ENCODE data around the gene CCR6. TPM values are rescaled to one million over a fixed set of nuclear protein-coding genes. Genes with fewer than 3 reads are reported as not detected.

CCR6 gene
- total RNA-seq, 2 experiments from 2014 or later, result 0.10 to 0.35 TPM

GRCh38 chr6:167154895-167155294 lies 32.0 kb downstream of the CCR6 start:
- H2AFZ ChIP-seq (ENCODE audit: low read length), result no peak overlapping the region
- H3K4me1 ChIP-seq (ENCODE audit: insufficient read depth, low read length, poor library complexity, severe bottlenecking), result peaks cover 44% of the 10 kb centered on the region
- H3K4me2 ChIP-seq (ENCODE audit: low read length), result no peak overlapping the region
- no peaks in the 10 kb centered on the region for H3K9me3 ChIP-seq (ENCODE audit: low read length)
- H3K4me3 ChIP-seq (ENCODE audit: low read depth, low read length, poor library complexity, severe bottlenecking), result no peak overlapping the region
- no peak overlapping the region for H3K27ac ChIP-seq (ENCODE audit: low read depth, low read length, poor library complexity, severe bottlenecking)
- H3K9me2 ChIP-seq (ENCODE audit: insufficient read depth, low read length), result no peaks in the 10 kb centered on the region
- POLR2A ChIA-PET, result no interaction called here
- no peaks in the 10 kb centered on the region for H3K79me2 ChIP-seq (ENCODE audit: insufficient read depth, low read depth, low read length)
- TF ChIP-seq EZH2phosphoT487 (IDR thresholded peaks at IDR 0.05; ENCODE audit: borderline replicate concordance, low read depth, low read length) (no peak), CTCF (conservative IDR thresholded peaks at IDR 0.05; ENCODE audit: low read length) (no peak)
- no TSS peak for BruUV-seq (replicated peaks)
- CTCF ChIA-PET (ENCODE audit: unreplicated experiment), result no interaction called here
- H3K36me3 ChIP-seq (ENCODE audit: insufficient read depth, low read length), result no peaks in the 10 kb centered on the region
- no peaks in the 10 kb centered on the region for H4K20me1 ChIP-seq (ENCODE audit: insufficient read depth, low read length)
- no peak for DNase-seq (ENCODE audit: low spot score)
- intact Hi-C loops (cut with micrococcal nuclease; ENCODE audit: unreplicated experiment), result no loop called here

- Histone ChIP-seq H3K4me2 (ENCODE audit: low read length) (no peak overlapping the region), H3K9me2 (ENCODE audit: insufficient read depth, low read length) (no peaks in the 10 kb centered on the region), H3K4me3 (ENCODE audit: low read depth, low read length, poor library complexity, severe bottlenecking) (no peak overlapping the region), H2AFZ (ENCODE audit: low read length) (0 out of 2 replicates have a peak overlapping the region, but pooled peaks have one; percentile 35), H4K20me1 (ENCODE audit: insufficient read depth, low read length) (no peaks in the 10 kb centered on the region), H3K9me3 (ENCODE audit: low read length) (no peaks in the 10 kb centered on the region), H3K27ac (ENCODE audit: low read depth, low read length, poor library complexity, severe bottlenecking) (no peak overlapping the region), H3K79me2 (ENCODE audit: insufficient read depth, low read depth, low read length) (no peaks in the 10 kb centered on the region), H3K4me1 (ENCODE audit: insufficient read depth, low read length, poor library complexity, severe bottlenecking) (peaks cover 28% of the 10 kb centered on the region), H3K36me3 (ENCODE audit: insufficient read depth, low read length) (no peaks in the 10 kb centered on the region)
- BruUV-seq (replicated peaks), result no TSS peak
- CTCF ChIA-PET (ENCODE audit: unreplicated experiment), result no interaction called here
- intact Hi-C loops (cut with micrococcal nuclease; ENCODE audit: unreplicated experiment), result no loop called here
- POLR2A ChIA-PET, result no interaction called here
- DNase-seq (ENCODE audit: low spot score), result no peak
- TF ChIP-seq EZH2phosphoT487 (IDR thresholded peaks at IDR 0.05; ENCODE audit: borderline replicate concordance, low read depth, low read length), result no peak
- no peak for TF ChIP-seq CTCF (conservative IDR thresholded peaks at IDR 0.05; ENCODE audit: low read length)
These were observed 34.5 kb downstream of the CCR6 start for GRCh38 chr6:167157414-167157813.

- no peaks in the 10 kb centered on the region for H3K79me2 ChIP-seq (ENCODE audit: insufficient read depth, low read depth, low read length)
- H3K9me2 ChIP-seq (ENCODE audit: insufficient read depth, low read length), result no peaks in the 10 kb centered on the region
- CTCF ChIA-PET (ENCODE audit: unreplicated experiment), result no interaction called here
- H2AFZ ChIP-seq (ENCODE audit: low read length), result 0 out of 2 replicates have a peak within 1 kb of the TSS, but pooled peaks have one; percentile 35
- DNase-seq (ENCODE audit: low spot score), result no peak
- POLR2A ChIA-PET, result no interaction called here
- no peak within 1 kb of the TSS for H3K4me3 ChIP-seq (ENCODE audit: low read depth, low read length, poor library complexity, severe bottlenecking)
- no peaks in the 10 kb centered on the region for H3K9me3 ChIP-seq (ENCODE audit: low read length)
- no peaks in the 10 kb centered on the region for H3K36me3 ChIP-seq (ENCODE audit: insufficient read depth, low read length)
- TF ChIP-seq CTCF (conservative IDR thresholded peaks at IDR 0.05; ENCODE audit: low read length) (no peak), EZH2phosphoT487 (IDR thresholded peaks at IDR 0.05; ENCODE audit: borderline replicate concordance, low read depth, low read length) (no peak)
- H3K27ac ChIP-seq (ENCODE audit: low read depth, low read length, poor library complexity, severe bottlenecking), result no peak within 1 kb of the TSS
- H4K20me1 ChIP-seq (ENCODE audit: insufficient read depth, low read length), result no peaks in the 10 kb centered on the region
- intact Hi-C loops (cut with micrococcal nuclease; ENCODE audit: unreplicated experiment), result no loop called here
- BruUV-seq (replicated peaks), result no TSS peak
- H3K4me2 ChIP-seq (ENCODE audit: low read length), result no peak within 1 kb of the TSS
- H3K4me1 ChIP-seq (ENCODE audit: insufficient read depth, low read length, poor library complexity, severe bottlenecking), result peaks cover 23% of the 10 kb centered on the region
These were observed 35.0 kb downstream of the CCR6 start, which contains the start of gene GPR31 for GRCh38 chr6:167157863-167158262. TSS of gene GPR31 (minus strand) at chr6:167157980. CDS start at chr6:167157831, 149 bp downstream.

Measured in OCI-LY7 (cell line).